HT1080 (cell line): ENCODE results near the gene TPCN2. TPM values are rescaled to one million over a fixed set of nuclear protein-coding genes. Genes with fewer than 3 reads are reported as not detected.

Experiments
- DNase-seq: peaks from one replicate; pipeline ENCODE4 v3.0.0-alpha.2; 2015; ENCODE audit warnings: low read depth
- total RNA-seq: library from RNA; depleted of rRNA; stranded (reverse); fragments of >200 nt; shearing (Covaris generic); gene quantifications from 2 replicates; pipeline ENCODE4 v1.2.3, GENCODE V29; 2014

Gene TPCN2
- total RNA-seq, 1 experiment from 2014 or later: 7.2 TPM

GRCh38 chr11:69010361-69010891 is 38.3 kb upstream of the TPCN2 start:
- DNase-seq: no peak

- DNase-seq: no peak
Observed at GRCh38 chr11:69010964-69011623, 37.6 kb upstream of the TPCN2 start.

GRCh38 chr11:69011624-69012091 is 37.1 kb upstream of the TPCN2 start:
- no peak for DNase-seq

- DNase-seq: no peak
Observed at GRCh38 chr11:69012092-69013008, 36.4 kb upstream of the TPCN2 start.

GRCh38 chr11:69013009-69013951 is 35.5 kb upstream of the TPCN2 start, which contains the start of gene MRGPRF:
TSS of gene MRGPRF (minus strand) at chr11:69013246. CDS start at chr11:69009901, 3,345 bp downstream.
- no peak for DNase-seq

GRCh38 chr11:69014084-69014851 is 34.5 kb upstream of the TPCN2 start:
- DNase-seq: no peak

- no peak for DNase-seq
Observed at GRCh38 chr11:69014898-69015549, 33.7 kb upstream of the TPCN2 start.

- no peak for DNase-seq
Observed at GRCh38 chr11:69017951-69018350, 30.8 kb upstream of the TPCN2 start.

- no peak for DNase-seq
Observed at GRCh38 chr11:69018924-69019323, 29.8 kb upstream of the TPCN2 start.

- DNase-seq: no peak
Observed at GRCh38 chr11:69022260-69022659, 26.5 kb upstream of the TPCN2 start.

- DNase-seq: no peak
Observed at GRCh38 chr11:69024509-69024908, 24.2 kb upstream of the TPCN2 start.

GRCh38 chr11:69027704-69028372 is 20.9 kb upstream of the TPCN2 start:
- no peak for DNase-seq

GRCh38 chr11:69030301-69030700 is 18.4 kb upstream of the TPCN2 start:
- no peak for DNase-seq

- DNase-seq: no peak
Observed at GRCh38 chr11:69032833-69033232, 15.9 kb upstream of the TPCN2 start.

- DNase-seq: no peak
Observed at GRCh38 chr11:69033431-69033830, 15.3 kb upstream of the TPCN2 start.

- no peak for DNase-seq
Observed at GRCh38 chr11:69034123-69034867, 14.4 kb upstream of the TPCN2 start.

GRCh38 chr11:69035150-69035945 is 13.4 kb upstream of the TPCN2 start:
- DNase-seq: no peak

- DNase-seq: no peak
Observed at GRCh38 chr11:69035946-69036340, 12.8 kb upstream of the TPCN2 start.
